KBM-7 (cell line): ENCODE data around the gene NCMAP.
A peak's percentile ranks its signal among the peaks of the same experiment; 100 is the strongest.
"Not testable (repeated sequence)": the region's sequence is repeated elsewhere in the genome, so short reads cannot be mapped to it uniquely, and the experiment has no call there.

ENCODE experiments used
- DNase-seq: peaks from one replicate; pipeline ENCODE4 v3.0.0-alpha.2; 2015
- in situ Hi-C: fragments of 300-500 bp; cut with MboI; formaldehyde crosslinking; loops from 2 replicates; pipeline ENCODE4 v1.14.3; 2020; ENCODE audit warnings: low sequenced_read_pairs, low pct_unique_long_range_greater_than_20kb, mixed read lengths

NCMAP gene, protein sequence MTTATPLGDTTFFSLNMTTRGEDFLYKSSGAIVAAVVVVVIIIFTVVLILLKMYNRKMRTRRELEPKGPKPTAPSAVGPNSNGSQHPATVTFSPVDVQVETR

DNA sequence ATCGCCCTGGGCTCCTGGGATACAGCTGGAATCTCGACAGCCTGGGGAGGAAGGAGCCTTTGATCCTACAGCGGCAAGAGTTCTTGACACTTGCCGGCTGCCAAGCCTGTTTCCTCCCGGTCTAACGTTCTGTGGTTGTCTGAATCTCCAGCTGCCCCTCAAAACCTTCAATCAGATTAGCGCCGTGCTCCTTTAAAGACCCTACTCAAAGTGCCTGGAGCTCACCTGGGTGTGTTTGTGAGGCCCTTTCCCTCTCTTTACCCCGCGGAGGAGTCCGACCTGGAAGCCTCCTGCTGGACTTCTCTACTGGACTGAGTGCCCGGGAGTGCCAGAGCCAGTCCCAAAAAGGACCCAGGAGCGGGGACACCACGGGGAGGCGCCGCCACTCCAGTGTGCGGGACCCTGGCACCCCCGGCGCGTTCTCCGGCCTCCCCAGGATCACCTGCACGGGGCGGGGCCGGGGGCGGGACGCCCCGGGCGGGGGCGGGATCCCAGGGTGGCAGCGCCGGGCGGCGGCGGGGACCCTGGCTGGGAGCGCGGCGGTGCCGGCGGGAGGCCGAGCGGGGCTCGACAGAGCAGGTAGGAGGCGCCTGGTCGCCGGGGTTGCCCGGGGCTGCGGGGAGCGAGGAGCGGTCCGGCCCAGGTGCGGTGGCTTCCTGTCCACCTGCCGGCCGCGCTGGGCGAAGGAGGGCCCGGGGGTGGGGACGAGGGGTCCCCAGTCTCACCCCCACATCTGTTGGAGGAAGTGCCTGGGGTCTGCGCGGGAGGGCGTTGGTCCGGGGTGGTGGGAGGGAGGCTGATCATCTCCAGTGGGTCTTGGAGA lies at the start of gene NCMAP:
NCMAP (plus strand) TSS at position 497 of the 823 bp plus-strand sequence. CDS start 39,344 bp downstream, outside the sequence.
- in situ Hi-C loops, result no loop called here
- no peak for DNase-seq

GRCh38 chr1:24506691-24507381 lies 49.1 kb upstream of the NCMAP start:
- in situ Hi-C loops, result no loop called here
- no peak for DNase-seq

DNA sequence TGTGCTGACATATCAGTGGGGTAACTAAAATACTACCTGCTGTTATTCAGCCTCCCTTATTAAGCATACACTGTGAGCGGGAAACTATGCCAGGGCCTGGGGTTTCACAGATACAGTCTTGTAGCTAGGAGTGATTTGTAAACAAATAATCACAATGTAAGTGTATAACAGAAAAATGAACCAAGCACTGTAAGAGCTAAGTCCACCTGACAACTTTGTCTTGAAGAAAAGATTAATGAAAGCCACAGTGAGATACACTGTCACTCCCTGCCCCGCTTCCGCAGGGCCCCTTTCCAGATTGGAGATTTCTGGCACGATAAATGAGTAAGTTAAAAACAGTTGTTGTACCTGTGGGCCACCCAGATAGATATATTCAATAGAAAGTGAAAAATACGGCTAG lies 48.5 kb upstream of the NCMAP start:
- no peak for DNase-seq

GRCh38 chr1:24508911-24509310 lies 47.0 kb upstream of the NCMAP start:
- DNase-seq, result no peak
- in situ Hi-C loops, result no loop called here

More for the DNA sequence above, 48.5 kb upstream of the NCMAP start:
- in situ Hi-C loops, result no loop called here

GRCh38 chr1:24513706-24514105 lies 42.2 kb upstream of the NCMAP start:
- no peak for DNase-seq
- in situ Hi-C loops, result no loop called here

GRCh38 chr1:24514946-24515345 lies 40.9 kb upstream of the NCMAP start:
- in situ Hi-C loops, result no loop called here
- DNase-seq, result no peak

GRCh38 chr1:24515671-24516209 lies 40.1 kb upstream of the NCMAP start:
- DNase-seq, in situ Hi-C loops: not testable (repeated sequence)

GRCh38 chr1:24516506-24516905 lies 39.4 kb upstream of the NCMAP start:
- in situ Hi-C loops, result no loop called here
- DNase-seq, result no peak

GRCh38 chr1:24517898-24518297 lies 38.0 kb upstream of the NCMAP start:
- in situ Hi-C loops, result no loop called here
- DNase-seq, result no peak

DNA sequence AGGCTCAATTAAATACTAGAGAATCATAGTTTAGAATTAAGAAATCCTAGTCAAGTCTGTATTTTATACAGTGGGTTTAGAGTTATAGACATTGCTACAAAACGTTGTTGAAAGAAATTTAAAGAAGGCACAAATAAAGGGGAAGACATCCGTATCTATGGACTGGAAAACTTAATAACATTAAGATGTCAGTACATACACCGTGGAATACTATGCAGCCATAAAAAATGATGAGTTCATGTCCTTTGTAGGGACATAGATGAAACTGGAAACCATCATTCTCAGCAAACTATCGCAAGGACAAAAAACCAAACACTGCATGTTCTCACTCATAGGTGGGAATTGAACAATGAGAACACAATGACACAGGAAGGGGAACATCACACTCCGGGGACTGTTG lies 35.6 kb upstream of the NCMAP start:
- in situ Hi-C loops, DNase-seq: not testable (repeated sequence)

GRCh38 chr1:24525606-24526005 lies 30.3 kb upstream of the NCMAP start:
- no peak for DNase-seq
- in situ Hi-C loops, result no loop called here

DNA sequence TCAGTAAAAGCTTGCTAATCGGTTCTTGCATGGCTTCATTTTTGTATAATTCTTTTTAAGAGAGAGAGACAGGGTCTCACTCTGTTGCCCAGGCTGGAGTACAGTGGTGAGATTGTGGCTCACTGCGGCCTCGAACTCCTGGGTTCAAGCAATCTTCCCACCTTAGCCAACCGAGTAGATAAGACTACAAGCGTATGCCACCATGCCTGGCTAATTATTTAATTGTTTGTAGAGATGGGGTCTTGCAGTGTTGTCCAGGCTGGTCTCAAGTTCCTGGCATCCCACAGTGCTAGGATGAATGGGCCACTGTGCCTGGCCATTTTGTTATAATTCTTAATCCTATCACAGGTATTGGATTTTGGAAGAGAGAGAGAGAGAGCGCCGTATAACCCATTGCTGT lies 29.8 kb upstream of the NCMAP start:
- in situ Hi-C loops, result no loop called here
- DNase-seq, result no peak

DNA sequence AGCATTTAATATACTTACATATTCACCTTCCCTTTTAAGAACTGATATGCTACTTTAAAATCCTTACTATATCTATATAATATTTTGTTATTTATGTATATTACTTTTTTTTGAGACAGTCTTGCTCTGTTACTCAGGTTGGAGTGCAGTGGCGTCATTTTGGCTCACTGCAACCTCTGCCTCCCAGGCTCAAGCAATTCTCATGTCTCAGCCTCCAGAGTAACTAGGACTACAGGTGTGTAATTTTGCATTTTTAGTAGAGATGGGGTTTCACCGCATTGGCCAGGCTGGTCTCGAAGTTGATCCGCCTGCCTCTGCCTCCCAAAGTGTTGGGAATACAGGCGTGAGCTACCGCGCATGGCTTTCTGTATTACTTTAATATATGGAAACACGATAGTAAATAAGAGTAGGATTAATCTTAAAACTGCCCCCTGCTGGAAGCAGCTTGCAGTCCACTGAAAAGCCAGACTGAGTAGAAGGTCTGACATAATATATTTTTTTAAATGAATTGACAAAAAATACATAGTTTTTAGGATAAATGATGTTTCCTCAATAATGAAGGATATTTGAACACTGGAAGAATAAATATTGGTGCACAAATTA lies 28.8 kb upstream of the NCMAP start:
- peak; percentile 30 for DNase-seq
- in situ Hi-C loops, result no loop called here

- in situ Hi-C loops, result no loop called here
- no peak for DNase-seq
These were observed 27.1 kb upstream of the NCMAP start for GRCh38 chr1:24528744-24529143.

DNA sequence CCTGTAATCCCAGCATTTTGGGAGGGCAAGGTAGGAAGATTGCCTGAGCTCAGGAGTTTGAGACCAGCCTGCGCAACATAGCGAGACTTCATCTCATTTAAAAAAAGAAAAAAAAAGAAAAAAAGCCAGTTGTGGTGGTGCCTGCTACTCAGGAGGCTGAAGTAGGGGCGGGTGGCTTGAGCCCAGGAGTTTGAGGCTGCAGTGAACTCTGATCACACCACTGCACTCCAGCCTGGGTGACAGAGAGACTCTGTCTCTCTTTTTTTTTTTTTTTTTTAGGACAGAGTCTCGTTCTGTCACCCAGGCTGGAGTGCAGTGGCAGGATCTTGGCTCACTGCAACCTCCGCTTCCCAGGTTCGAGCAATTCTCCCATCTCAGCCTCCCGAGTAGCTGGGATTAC lies 26.6 kb upstream of the NCMAP start:
- DNase-seq, in situ Hi-C loops: not testable (repeated sequence)

GRCh38 chr1:24535021-24535424 lies 20.9 kb upstream of the NCMAP start:
- in situ Hi-C loops, result no loop called here
- peak; percentile 31 for DNase-seq

DNA sequence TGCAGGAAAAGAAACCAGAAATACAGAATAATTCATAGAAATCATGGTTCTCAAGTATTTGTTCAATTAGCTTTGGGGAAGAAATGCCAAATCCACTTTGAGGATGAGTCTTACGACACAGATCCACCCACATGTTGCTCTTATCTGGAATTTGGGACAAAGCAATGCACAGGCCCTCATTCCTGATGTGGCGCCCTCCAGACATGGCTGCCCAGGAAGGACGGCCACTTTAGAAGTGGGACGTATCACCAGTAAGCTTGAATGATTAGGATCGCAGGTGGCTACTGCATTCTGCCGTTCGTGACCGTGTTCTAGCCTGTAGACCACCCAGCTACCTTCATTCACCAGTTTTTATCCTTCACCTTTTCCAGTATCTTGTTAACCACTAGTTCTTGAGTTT lies 20.1 kb upstream of the NCMAP start:
- in situ Hi-C loops, result no loop called here
- no peak for DNase-seq

- in situ Hi-C loops, result no loop called here
- DNase-seq, result peak; percentile 82
These were observed 19.5 kb upstream of the NCMAP start for GRCh38 chr1:24536391-24536840.

DNA sequence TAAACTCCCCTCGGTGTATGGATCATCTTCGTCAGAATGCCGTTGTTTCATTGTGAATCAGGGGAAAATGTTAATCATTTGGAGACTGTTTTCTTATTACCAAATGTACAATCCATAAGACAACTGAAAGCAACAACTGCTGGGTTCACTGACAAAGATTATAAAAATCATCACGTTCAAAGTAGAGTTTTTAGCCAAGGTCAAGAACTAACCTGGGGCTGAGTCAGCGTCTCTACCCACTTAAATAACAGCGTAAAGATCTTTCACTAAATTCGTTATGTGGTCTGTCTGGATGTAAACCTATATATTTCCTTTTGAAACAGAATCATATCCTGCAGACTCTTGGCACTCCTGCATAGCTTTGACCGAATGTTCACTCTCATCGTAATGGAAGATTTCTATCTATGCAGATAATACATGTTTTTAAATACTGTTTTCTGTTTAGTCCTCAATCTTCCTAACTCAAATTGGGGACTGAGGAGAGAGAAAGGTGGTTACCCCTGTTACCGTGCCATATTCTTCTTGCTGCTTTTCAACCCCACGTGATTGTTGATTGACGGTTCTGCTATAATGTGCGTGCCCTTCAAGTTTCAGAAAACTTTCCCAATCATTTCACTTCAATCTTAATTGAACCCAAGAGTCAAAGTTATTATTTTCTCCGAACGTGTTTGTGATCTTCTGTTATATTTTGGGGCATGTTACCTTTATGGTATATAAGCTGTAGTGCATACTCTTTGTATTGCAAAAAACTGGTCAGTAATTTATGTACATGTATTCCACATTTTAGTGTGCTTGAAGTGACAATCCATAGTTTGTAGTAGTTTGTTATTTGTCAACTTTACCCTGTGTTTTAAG lies 15.6 kb upstream of the NCMAP start:
- DNase-seq, result no peak
- in situ Hi-C loops, result no loop called here
